Hepatocyte (in vitro differentiated cells): Measurements from ENCODE around the gene TRIM17. TPM values are rescaled to one million over a fixed set of nuclear protein-coding genes. Genes with fewer than 3 reads are reported as not detected.

Experiments
- DNase-seq: peaks from one replicate; pipeline ENCODE4 v3.0.0-alpha.2; 2016; ENCODE audit warnings: low spot score
- H2AFZ ChIP-seq: fragments of 200-600 bp; sonication (generic); 2 replicates; pipeline ENCODE4 v1.6.0; 2016; ENCODE audit warnings: antibody characterized with exemption, mild to moderate bottlenecking
- H3K27ac ChIP-seq: fragments of 200-600 bp; sonication (generic); 2 replicates; pipeline ENCODE4 v1.5.1; 2016; ENCODE audit warnings: mild to moderate bottlenecking
- H3K27me3 ChIP-seq: fragments of 200-600 bp; sonication (generic); 2 replicates; pipeline ENCODE4 v1.6.1; 2016
- H3K36me3 ChIP-seq: fragments of 200-600 bp; sonication (generic); replicated peaks from 2 replicates; pipeline ENCODE4 v1.5.1; 2016; ENCODE audit warnings: low read depth; ENCODE audit not compliant: insufficient read depth
- H3K4me1 ChIP-seq: fragments of 200-600 bp; sonication (generic); 2 replicates; pipeline ENCODE4 v1.5.1; 2016; ENCODE audit warnings: mild to moderate bottlenecking, moderate library complexity; ENCODE audit not compliant: insufficient read depth
- H3K4me2 ChIP-seq: fragments of 200-600 bp; sonication (generic); 2 replicates; pipeline ENCODE4 v1.6.0; 2016
- H3K4me3 ChIP-seq: fragments of 200-600 bp; sonication (generic); 2 replicates; pipeline ENCODE4 v1.5.1; 2016; ENCODE audit warnings: mild to moderate bottlenecking
- H3K79me2 ChIP-seq: fragments of 200-600 bp; sonication (generic); 2 replicates; pipeline ENCODE4 v1.6.0; 2017; ENCODE audit warnings: mild to moderate bottlenecking
- H3K9me2 ChIP-seq: fragments of 200-600 bp; sonication (generic); replicated peaks from 2 replicates; pipeline ENCODE4 v1.6.0; 2017; ENCODE audit warnings: mild to moderate bottlenecking; ENCODE audit not compliant: insufficient read depth
- H3K9me3 ChIP-seq: fragments of 200-600 bp; sonication (generic); 2 replicates; pipeline ENCODE4 v1.5.1; 2016; ENCODE audit warnings: low read depth, mild to moderate bottlenecking
- H4K20me1 ChIP-seq: fragments of 200-600 bp; sonication (generic); 2 replicates; pipeline ENCODE4 v1.6.0; 2016; ENCODE audit warnings: mild to moderate bottlenecking; ENCODE audit not compliant: insufficient read depth, poor library complexity, severe bottlenecking
- EZH2 ChIP-seq: fragments of 200-600 bp; sonication (generic); IDR thresholded peaks from 2 replicates; pipeline ENCODE4 v1.6.1; 2016; ENCODE audit warnings: antibody characterized with exemption, mild to moderate bottlenecking, borderline replicate concordance
- EZH2phosphoT487 ChIP-seq: fragments of 200-600 bp; sonication (generic); IDR thresholded peaks from one replicate; pipeline ENCODE4 v1.6.1; 2018; ENCODE audit warnings: antibody characterized with exemption, mild to moderate bottlenecking, low read depth, moderate library complexity; ENCODE audit not compliant: unreplicated experiment, severe bottlenecking
- WGBS: methylation state at CpG from one replicate; pipeline ENCODE4 v1.1.6; 2016; ENCODE audit warnings: low lambda C conversion rate; ENCODE audit errors: missing lambda C conversion rate; 5-methylcytosine and 5-hydroxymethylcytosine counted together
- polyA plus RNA-seq: library from polyadenylated mRNA; unstranded; fragments of >200 nt; fragmentation: Nextera tagmentation; extraction: Ambion mirVana; gene quantifications from 2 replicates; pipeline ENCODE4 v1.2.1, GENCODE V29; 2016
- total RNA-seq: library from RNA; depleted of rRNA; stranded (reverse); fragments of >200 nt; gene quantifications from 2 replicates; pipeline ENCODE4 v1.2.3, GENCODE V29; 2014
- TF ChIP-seq, protein P1 (sequence below): fragments of 200-600 bp; sonication (generic); IDR thresholded peaks from 2 replicates; pipeline ENCODE4 v1.5.1; 2016; ENCODE audit warnings: antibody characterized with exemption, mild to moderate bottlenecking; ENCODE audit not compliant: poor library complexity

Gene TRIM17
- total and polyA plus RNA-seq, 2 experiments from 2014 or later, result 2.4 to 7.3 TPM

DNA sequence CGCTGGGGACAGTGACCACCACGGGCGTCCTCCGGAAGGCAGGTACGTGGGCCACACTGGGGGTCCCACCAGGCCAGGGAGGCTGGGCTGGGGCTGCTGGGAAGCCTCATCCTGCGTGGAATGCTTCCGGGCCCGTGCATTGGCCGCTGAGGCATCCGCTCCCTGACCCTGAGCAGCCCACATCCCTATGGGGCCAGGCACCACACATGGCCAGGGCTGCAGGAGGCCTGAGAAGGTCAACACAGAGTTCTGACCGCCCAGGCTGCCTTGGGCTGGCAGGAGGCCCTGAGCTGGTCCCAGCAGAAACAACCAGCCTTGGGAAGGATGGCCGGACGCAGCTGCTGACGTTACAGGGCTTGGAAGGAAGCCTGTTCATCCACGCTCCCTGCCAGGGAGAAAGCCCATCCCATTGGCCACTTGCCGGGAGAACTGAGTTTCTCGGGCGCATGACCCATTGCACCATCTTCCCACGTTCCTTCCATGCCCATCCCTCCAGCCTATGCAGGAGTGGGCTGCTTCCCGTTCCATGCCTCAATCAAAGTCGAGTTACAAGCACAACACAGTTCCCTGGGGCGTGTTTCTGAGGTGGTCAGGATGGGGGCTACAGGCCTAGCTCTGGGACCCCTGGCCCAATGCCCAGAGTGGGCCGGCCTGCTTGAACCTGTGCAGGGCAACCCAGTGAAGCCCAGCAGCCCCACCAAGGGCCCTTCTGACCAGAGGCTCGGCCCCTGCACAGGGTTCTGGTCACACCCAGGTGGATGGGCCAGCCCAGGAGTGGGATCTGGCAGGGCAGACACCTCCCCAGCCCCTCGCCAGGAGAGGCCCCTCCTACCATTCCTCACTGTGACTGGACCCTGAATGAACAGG is 41.7 kb downstream of the TRIM17 start:
- H3K27me3 ChIP-seq, result no peaks in the 10 kb centered on the region
- H3K9me3 ChIP-seq, result no peaks in the 10 kb centered on the region
- no peaks in the 10 kb centered on the region for H3K79me2 ChIP-seq
- no peak for DNase-seq
- H3K36me3 ChIP-seq, result no peaks in the 10 kb centered on the region
- H2AFZ ChIP-seq, result no peak overlapping the region
- H3K4me3 ChIP-seq, result no peak overlapping the region
- peaks cover 6% of the 10 kb centered on the region for H3K4me1 ChIP-seq
- no peak overlapping the region for H3K27ac ChIP-seq
- no peaks in the 10 kb centered on the region for H3K9me2 ChIP-seq
- H4K20me1 ChIP-seq, result no peaks in the 10 kb centered on the region
- TF ChIP-seq, protein P1, sequence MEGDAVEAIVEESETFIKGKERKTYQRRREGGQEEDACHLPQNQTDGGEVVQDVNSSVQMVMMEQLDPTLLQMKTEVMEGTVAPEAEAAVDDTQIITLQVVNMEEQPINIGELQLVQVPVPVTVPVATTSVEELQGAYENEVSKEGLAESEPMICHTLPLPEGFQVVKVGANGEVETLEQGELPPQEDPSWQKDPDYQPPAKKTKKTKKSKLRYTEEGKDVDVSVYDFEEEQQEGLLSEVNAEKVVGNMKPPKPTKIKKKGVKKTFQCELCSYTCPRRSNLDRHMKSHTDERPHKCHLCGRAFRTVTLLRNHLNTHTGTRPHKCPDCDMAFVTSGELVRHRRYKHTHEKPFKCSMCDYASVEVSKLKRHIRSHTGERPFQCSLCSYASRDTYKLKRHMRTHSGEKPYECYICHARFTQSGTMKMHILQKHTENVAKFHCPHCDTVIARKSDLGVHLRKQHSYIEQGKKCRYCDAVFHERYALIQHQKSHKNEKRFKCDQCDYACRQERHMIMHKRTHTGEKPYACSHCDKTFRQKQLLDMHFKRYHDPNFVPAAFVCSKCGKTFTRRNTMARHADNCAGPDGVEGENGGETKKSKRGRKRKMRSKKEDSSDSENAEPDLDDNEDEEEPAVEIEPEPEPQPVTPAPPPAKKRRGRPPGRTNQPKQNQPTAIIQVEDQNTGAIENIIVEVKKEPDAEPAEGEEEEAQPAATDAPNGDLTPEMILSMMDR, result no peak
- no peak for TF ChIP-seq EZH2
- TF ChIP-seq EZH2phosphoT487, result no peak
- WGBS, result 89% methylated on average over 25 of the region's 25 CpGs
- no peak overlapping the region for H3K4me2 ChIP-seq

- no peak for DNase-seq
- WGBS, result 92% methylated on average over 14 of the region's 14 CpGs
These were observed 42.7 kb downstream of the TRIM17 start for GRCh38 chr1:228373681-228374571.

DNA sequence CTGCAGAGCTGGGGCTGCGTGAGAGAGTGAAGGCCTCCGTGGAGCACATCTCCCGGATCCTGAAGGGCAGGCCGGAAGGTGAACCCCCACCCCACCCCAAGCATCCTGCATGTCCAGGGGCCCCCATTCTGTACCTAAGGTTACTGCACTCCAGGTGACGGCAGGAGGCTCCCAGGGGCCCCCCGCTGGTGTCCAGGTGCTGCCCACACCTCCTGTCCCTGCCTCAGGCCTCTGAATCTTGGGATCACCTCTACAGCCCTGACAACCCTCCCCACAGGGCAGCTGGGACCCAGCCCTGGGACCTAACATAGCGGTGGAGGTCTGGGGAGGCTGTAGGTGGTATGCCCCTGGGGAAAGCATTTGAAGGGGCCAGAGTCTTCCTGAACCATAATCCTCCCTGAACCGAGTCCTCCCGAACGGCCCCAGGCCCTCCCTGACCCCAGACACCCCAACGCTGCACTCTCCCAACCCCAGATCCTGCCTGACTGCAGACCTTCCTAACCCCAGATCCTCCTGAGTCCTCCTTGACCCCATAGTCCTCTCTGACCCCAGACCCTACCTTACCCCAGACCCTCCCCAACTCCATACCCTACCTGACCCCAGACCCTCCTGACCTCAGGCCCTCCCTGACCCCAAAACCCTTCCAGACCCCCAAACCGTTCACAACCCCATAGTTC is 43.5 kb downstream of the TRIM17 start:
- no peak overlapping the region for H3K4me3 ChIP-seq
- 80% methylated on average over 11 of the region's 12 CpGs for WGBS
- no peaks in the 10 kb centered on the region for H3K36me3 ChIP-seq
- no peak overlapping the region for H2AFZ ChIP-seq
- H3K9me2 ChIP-seq, result no peaks in the 10 kb centered on the region
- no peak overlapping the region for H3K4me2 ChIP-seq
- DNase-seq, result no peak
- H4K20me1 ChIP-seq, result no peaks in the 10 kb centered on the region
- H3K27me3 ChIP-seq, result no peaks in the 10 kb centered on the region
- H3K79me2 ChIP-seq, result no peaks in the 10 kb centered on the region
- H3K9me3 ChIP-seq, result no peaks in the 10 kb centered on the region
- H3K27ac ChIP-seq, result no peak overlapping the region
- no peaks in the 10 kb centered on the region for H3K4me1 ChIP-seq
- TF ChIP-seq, protein P1, result no peak
- TF ChIP-seq EZH2phosphoT487 (no peak), EZH2 (no peak)

More at GRCh38 chr1:228373681-228374571, 42.7 kb downstream of the TRIM17 start:
- H3K4me2 ChIP-seq, result no peak overlapping the region
- H3K9me2 ChIP-seq, result no peaks in the 10 kb centered on the region
- no peak overlapping the region for H3K4me3 ChIP-seq
- no peaks in the 10 kb centered on the region for H4K20me1 ChIP-seq
- H2AFZ ChIP-seq, result no peak overlapping the region
- H3K36me3 ChIP-seq, result no peaks in the 10 kb centered on the region
- H3K27me3 ChIP-seq, result no peaks in the 10 kb centered on the region
- no peak overlapping the region for H3K27ac ChIP-seq
- no peaks in the 10 kb centered on the region for H3K79me2 ChIP-seq
- no peaks in the 10 kb centered on the region for H3K9me3 ChIP-seq
- peaks cover under 1% of the 10 kb centered on the region for H3K4me1 ChIP-seq
- TF ChIP-seq EZH2 (no peak), EZH2phosphoT487 (no peak)
- TF ChIP-seq, protein P1, result no peak
